HG02852 (cell line): Measurements from ENCODE around the gene FOSL2.

ENCODE experiments used
- ATAC-seq: cut with Tn5 transposase; IDR thresholded peaks from one replicate; pipeline ENCODE4 v1.9.1; 2021; ENCODE audit warnings: mild to moderate bottlenecking, moderate library complexity; ENCODE audit not compliant: unreplicated experiment

FOSL2 gene

GRCh38 chr2:28393114-28393836 lies 617 bp downstream of the FOSL2 start:
- no peak for ATAC-seq

DNA sequence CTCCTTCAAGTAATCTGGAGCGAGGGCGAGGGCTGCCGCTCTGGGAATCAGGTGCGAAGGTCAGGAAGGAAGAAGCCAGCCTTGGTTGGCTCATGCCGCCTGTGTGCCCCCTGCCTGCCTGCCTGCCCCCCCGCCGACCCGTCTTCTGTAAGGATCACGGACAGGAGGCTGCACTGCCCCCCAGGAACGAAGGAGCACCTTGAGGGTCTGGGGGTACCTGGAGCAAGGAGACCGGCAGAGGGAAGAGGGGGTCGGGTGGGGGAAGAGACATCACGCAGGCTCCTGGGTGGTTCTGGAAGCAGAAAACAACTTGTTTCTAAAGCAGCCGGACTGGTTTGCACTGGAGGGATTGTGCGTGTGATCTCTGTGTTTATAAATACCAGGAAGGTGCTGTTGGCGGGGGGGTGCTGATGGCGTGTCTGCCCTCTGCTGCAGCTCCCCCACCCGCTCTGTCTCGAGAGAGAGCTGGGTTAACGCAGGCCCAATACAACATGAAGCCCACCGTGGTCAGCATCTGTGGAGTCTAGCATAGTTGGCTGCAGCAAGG lies 1.7 kb downstream of the FOSL2 start:
- ATAC-seq, result no peak

DNA sequence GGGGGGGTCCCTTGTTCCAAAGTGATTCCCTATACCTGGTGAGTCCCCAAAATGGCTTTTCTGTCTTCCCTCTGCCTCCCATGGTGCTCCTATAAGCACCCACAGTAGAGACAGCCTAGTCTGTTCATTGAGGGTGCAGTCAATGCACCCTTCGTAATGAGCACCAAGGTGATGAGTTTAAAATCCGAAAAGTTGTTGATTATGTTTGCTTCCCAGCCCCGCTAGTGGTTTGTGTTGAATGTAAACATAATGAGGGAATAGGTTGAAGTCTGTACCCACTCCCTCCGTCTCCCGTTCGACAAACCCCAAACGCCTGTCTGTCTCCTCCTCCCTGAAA lies 2.3 kb downstream of the FOSL2 start:
- no peak for ATAC-seq

- ATAC-seq, result no peak
These were observed 2.8 kb downstream of the FOSL2 start for GRCh38 chr2:28395334-28396061.

DNA sequence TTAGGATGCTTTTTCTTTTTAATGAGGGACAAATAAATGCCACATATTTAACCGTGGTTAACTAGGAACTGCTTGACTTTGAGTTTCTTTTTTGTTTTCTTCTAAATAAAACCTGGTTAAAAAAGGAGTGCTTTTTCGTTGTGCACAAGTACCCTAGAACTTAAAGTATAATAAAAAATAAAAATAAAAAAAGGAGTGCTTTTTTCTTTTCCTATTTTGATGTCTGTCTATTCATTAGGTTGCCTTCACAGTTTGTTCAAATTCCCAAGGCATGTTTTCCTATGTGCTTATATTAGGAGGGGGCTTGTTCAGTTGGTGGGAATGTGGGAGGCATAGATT lies 4.4 kb downstream of the FOSL2 start:
- no peak for ATAC-seq

- ATAC-seq, result no peak
These were observed 5.6 kb downstream of the FOSL2 start for GRCh38 chr2:28398101-28398834.

DNA sequence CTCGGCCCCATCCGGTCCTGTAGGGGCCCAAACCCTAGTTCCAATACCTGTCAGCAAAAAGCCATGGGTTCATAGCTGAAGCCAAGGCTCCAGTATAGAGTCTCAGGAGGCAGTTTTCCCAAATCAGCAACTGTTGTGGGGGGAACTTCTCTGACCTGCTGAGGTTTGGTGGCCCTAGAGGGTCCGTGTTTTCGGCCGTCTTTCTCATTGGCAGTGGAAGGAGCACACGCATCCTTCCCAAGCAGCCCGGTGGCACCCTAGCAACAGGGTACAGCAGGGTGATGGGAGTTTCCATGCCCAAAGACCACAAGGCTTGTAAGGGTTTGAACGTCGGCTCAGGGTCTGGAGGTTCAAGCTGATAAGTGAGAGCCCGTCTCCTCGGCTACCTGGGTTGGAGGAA lies 6.6 kb downstream of the FOSL2 start:
- ATAC-seq, result no peak

DNA sequence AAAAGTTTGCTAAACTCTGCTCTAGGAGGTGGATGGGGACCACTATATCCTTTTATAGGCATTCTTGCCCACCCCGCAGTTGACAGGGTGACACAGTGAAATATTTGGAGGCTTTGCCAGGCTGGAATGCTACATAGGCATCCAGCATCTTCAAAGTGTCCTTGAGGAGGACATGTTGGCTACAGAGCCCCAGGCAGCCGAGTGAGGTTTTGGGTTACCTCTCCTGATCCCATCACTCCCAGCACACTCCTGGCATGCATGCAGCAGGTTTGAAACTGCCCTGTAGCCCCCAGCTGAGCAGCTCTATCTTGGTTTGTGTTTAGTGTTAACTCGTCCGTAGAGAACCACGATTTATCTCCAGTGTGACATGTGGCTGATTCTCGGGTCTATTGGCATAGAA lies 7.3 kb downstream of the FOSL2 start:
- ATAC-seq, result no peak

- ATAC-seq, result no peak
These were observed 7.8 kb downstream of the FOSL2 start for GRCh38 chr2:28400419-28400818.

DNA sequence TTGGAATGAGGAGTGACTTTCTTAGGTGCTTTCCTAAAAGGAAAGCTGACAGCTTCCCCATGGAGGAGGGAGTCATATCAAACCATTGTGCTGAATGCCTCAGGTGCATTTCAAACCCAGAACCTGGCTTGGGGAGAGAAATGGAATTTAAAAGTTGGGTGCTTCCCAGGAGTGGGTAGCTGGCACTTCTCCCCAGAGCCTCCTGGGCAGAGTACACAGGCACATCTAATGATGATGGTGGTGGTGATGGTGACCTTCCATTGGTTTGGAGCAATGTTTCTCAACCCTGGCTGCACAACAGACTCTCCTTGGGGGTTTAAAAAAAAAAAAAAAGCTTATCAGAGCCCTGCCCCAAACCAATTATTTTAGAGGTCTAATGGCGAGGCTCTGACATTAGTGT lies 8.3 kb downstream of the FOSL2 start:
- ATAC-seq, result no peak

- ATAC-seq, result no peak
These were observed 8.8 kb downstream of the FOSL2 start for GRCh38 chr2:28401411-28401810.

DNA sequence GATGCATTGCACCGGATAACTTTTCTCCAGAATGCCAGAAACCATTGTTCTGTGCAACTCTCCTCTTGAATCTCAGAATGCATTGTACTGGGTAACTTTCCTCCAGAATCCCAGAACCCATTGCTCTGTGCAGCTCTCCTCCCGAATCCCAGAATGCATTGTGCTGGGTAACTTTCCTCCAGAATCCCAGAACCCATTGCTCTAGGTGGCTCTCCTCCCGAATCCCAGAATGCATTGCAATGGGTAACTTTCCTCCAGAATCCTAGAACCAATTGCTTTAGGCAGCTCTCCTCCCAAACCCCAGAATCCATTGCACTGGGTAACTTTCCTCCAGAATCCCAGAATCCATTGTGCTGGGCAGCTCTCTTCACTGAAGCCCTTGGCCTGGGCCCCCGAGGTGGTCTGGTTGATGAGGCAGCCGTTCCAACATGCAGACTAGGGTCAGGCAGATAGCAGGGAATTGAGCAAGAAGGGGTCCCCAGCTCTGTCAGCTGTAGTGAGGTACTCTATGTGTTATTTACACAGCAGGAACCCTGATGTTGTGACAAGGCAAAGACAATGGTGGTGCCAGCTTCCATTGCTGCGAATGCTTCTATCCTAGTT lies 9.4 kb downstream of the FOSL2 start:
- ATAC-seq, result no peak

GRCh38 chr2:28403370-28403956 lies 10.8 kb downstream of the FOSL2 start:
- ATAC-seq, result no peak

DNA sequence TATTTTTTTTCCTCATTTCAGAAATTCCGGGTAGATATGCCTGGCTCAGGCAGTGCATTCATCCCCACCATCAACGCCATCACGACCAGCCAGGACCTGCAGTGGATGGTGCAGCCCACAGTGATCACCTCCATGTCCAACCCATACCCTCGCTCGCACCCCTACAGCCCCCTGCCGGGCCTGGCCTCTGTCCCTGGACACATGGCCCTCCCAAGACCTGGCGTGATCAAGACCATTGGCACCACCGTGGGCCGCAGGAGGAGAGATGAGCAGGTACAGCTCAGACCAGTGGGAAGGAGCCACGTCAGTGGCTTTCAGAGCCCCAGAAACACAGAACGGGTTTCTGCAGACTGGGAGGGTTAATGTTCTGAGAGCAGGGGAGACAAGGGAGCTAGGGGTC lies 11.4 kb downstream of the FOSL2 start:
- ATAC-seq, result no peak

- ATAC-seq, result no peak
These were observed 12.9 kb downstream of the FOSL2 start for GRCh38 chr2:28405537-28405936.

DNA sequence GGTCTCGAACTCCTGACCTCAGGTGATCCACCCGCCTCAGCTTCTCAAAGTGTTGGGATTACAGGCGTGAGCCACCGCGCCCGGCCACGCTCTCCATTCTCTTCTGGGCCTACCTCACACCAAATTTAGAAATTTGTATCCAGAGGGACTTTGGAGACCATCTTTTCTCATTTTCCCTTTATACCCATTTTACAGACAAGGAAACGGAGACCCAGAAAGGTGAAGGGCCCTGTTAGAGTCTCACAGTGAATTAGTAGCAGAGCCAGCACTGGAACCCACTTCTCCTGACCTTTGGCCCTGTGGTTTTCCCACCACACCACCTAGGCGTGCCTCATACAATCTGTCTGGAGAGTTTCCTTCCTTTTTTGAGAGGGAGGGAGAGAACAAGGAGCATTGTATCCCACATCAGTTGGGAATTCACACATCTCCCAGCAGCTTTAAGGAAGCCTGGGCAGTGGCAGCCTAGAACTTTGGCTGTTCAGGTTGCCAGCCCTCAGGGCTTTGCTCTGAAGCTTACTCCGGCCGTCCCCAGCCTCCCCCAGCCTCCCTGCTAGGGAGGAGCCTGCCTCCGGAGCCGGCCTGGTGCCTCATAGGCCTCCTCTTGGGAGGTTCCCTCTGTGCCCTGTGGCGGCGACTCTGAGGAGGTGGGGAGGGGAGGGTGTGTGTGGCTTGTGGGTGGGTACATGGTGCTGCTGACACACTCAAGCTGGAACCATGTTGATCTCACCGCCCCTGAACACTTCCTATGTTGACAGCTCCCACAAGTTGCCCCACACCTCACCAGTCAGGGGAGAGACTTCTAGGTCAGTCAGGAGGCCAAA lies 13.8 kb downstream of the FOSL2 start:
- no peak for ATAC-seq

DNA sequence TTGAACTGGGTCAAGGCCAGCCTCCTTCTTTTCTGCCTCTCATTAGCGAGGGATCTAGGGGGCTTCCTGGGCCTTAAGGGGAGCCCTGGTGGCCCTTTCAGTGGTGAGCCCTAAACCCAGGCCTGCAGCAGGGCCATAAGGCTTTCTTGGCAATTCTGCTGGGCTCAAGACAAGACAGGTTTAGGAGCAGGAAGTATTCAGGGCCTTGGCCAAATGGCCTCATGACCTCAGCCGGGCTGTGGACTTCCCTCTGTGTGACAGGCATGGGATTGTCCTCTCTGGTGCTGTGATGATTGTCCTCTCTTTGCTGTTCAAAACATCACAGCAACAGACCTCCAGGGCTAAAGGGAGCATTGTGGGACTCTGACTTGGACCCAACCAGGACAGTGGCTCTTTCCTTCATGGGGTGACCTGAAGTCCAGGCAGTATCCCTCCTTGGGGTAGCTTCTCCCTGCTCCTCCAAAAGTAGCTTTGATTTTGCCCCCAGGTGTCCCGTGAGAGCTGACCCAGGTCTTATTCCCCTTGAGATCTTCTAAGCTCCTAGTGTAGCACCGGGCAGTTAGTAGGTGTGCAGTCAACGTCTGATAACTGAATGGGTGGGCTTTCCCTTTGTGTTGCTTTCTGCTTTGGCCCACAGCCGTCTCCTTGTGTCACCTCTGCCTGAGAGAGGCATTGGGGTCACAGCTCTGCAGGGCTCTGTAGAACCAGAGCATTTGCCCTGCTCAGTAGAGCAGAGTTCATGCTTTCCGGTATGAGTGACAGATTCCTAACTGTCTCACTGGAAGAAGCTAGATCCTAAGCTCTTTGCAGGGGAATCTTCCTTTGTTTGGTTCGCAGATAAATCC lies 14.7 kb downstream of the FOSL2 start:
- no peak for ATAC-seq

DNA sequence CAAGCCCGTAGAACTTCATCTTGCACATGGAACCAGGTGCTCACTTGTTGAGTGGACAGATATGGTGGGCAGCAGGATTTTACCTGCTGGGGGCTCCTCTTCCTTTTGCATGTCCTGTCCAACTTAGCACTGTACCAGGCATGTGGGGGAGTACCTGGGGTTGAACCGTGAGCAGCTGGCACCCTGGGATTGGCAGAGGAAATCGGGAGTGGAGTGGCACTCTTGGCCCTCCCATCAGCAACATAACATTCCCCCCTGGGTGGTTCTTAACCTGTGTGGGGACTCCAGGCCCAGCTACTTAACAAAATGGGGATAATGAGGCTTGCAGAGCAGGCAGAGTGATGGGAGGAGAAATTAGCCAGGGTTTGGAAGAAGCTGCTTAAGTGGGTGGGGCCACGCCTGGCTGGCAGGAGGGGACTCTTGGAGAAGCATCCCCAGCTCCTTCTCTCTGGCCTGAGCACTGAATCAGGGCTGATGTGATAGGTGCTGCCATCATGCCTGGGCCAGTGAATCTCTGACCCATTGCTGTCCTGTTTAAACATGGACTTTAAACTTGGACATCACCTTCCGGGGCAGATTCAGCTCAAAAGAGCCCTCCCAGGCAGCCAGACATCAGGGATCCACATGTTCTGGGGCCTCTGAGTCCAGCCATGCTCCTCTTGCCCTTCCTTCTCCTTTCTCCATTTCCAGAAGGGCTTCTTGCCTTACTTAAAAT lies 15.5 kb downstream of the FOSL2 start:
- no peak for ATAC-seq
